ENCODE measurements around the gene WSB2.

Gene WSB2

GRCh38 chr12:118055865-118056773 is 4.9 kb downstream of the WSB2 start:
- no peak for DNase-seq (ENCODE audit: extremely low read depth, low read depth)
- TF ChIP-seq CTCF (IDR thresholded peaks at IDR 0.05; ENCODE audit: low read depth, low read length, missing control alignments): no peak

GRCh38 chr12:118055144-118055557 is 5.8 kb downstream of the WSB2 start:
- no peak overlapping the region for H3K4me3 ChIP-seq (replicated peaks; ENCODE audit: low read depth, low read length)
- DNase-seq (ENCODE audit: extremely low read depth, low read depth): peak; percentile 29
- TF ChIP-seq CTCF (IDR thresholded peaks at IDR 0.05; ENCODE audit: low read depth, low read length, missing control alignments): peak; percentile 71

More at GRCh38 chr12:118055865-118056773, 4.9 kb downstream of the WSB2 start:
- no peak overlapping the region for H3K4me3 ChIP-seq (replicated peaks; ENCODE audit: low read depth, low read length)

GRCh38 chr12:118053071-118053985 is 7.7 kb downstream of the WSB2 start:
- H3K4me3 ChIP-seq (replicated peaks; ENCODE audit: low read depth, low read length): no peak overlapping the region
- TF ChIP-seq CTCF (IDR thresholded peaks at IDR 0.05; ENCODE audit: low read depth, low read length, missing control alignments): no peak
- DNase-seq (ENCODE audit: extremely low read depth, low read depth): no peak

- no peak for TF ChIP-seq CTCF (IDR thresholded peaks at IDR 0.05; ENCODE audit: low read depth, low read length, missing control alignments)
- DNase-seq (ENCODE audit: extremely low read depth, low read depth): peak; percentile 96
- H3K4me3 ChIP-seq (replicated peaks; ENCODE audit: low read depth, low read length): no peak overlapping the region
Measured at GRCh38 chr12:118052324-118053070, 8.5 kb downstream of the WSB2 start.

GRCh38 chr12:118050972-118051910 is 9.7 kb downstream of the WSB2 start:
- H3K4me3 ChIP-seq (replicated peaks; ENCODE audit: low read depth, low read length): no peak overlapping the region
- TF ChIP-seq CTCF (IDR thresholded peaks at IDR 0.05; ENCODE audit: low read depth, low read length, missing control alignments): no peak
- no peak for DNase-seq (ENCODE audit: extremely low read depth, low read depth)

All from HFF-Myc (cell line).